ENCODE data around the gene KCTD8.

Gene KCTD8

GRCh38 chr4:44368413-44369167 lies 80.0 kb downstream of the KCTD8 start:
- Histone ChIP-seq H3K36me3 (replicated peaks; ENCODE audit: insufficient read depth, low read length) (no peaks in the 10 kb centered on the region), H3K79me2 (ENCODE audit: low read length) (no peaks in the 10 kb centered on the region), H3K4me3 (ENCODE audit: low read length) (no peak overlapping the region), H3K9ac (ENCODE audit: low read length) (no peak overlapping the region), H3K4me1 (ENCODE audit: low read length) (no peaks in the 10 kb centered on the region), H3F3A (ENCODE audit: insufficient read depth, low read length) (no peaks in the 10 kb centered on the region), H3K9me3 (replicated peaks; ENCODE audit: insufficient read depth, low read length) (no peaks in the 10 kb centered on the region), H3K9me2 (replicated peaks; ENCODE audit: insufficient read depth, low read length) (no peaks in the 10 kb centered on the region), H3K4me2 (ENCODE audit: low read depth, low read length) (no peak overlapping the region), H3K27ac (ENCODE audit: low read length) (no peak overlapping the region), H3K27me3 (replicated peaks; ENCODE audit: insufficient read depth, low read length) (no peaks in the 10 kb centered on the region), H2AFZ (ENCODE audit: low read length) (no peak overlapping the region), H4K20me1 (ENCODE audit: insufficient read depth, low read length) (no peaks in the 10 kb centered on the region; the same call in 1 of the 2 replicates)
- no peak for DNase-seq
- no peak for TF ChIP-seq EZH2phosphoT487 (IDR thresholded peaks at IDR 0.05; ENCODE audit: low read length)
- TF ChIP-seq, protein P1, sequence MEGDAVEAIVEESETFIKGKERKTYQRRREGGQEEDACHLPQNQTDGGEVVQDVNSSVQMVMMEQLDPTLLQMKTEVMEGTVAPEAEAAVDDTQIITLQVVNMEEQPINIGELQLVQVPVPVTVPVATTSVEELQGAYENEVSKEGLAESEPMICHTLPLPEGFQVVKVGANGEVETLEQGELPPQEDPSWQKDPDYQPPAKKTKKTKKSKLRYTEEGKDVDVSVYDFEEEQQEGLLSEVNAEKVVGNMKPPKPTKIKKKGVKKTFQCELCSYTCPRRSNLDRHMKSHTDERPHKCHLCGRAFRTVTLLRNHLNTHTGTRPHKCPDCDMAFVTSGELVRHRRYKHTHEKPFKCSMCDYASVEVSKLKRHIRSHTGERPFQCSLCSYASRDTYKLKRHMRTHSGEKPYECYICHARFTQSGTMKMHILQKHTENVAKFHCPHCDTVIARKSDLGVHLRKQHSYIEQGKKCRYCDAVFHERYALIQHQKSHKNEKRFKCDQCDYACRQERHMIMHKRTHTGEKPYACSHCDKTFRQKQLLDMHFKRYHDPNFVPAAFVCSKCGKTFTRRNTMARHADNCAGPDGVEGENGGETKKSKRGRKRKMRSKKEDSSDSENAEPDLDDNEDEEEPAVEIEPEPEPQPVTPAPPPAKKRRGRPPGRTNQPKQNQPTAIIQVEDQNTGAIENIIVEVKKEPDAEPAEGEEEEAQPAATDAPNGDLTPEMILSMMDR (IDR thresholded peaks at IDR 0.05; ENCODE audit: low read length): no peak
- TF ChIP-seq EZH2 (optimal IDR thresholded peaks at IDR 0.05; ENCODE audit: low read depth, low read length): no peak

- H2AFZ ChIP-seq (ENCODE audit: low read length): no peak overlapping the region
- TF ChIP-seq, protein P1 (IDR thresholded peaks at IDR 0.05; ENCODE audit: low read length): no peak
- TF ChIP-seq EZH2 (optimal IDR thresholded peaks at IDR 0.05; ENCODE audit: low read depth, low read length): no peak
- TF ChIP-seq EZH2phosphoT487 (IDR thresholded peaks at IDR 0.05; ENCODE audit: low read length): no peak
Observed at GRCh38 chr4:44354172-44354571, 94.4 kb downstream of the KCTD8 start.

GRCh38 chr4:44351069-44351468 lies 97.5 kb downstream of the KCTD8 start:
- Histone ChIP-seq H3K27ac (ENCODE audit: low read length) (no peak overlapping the region), H2AFZ (ENCODE audit: low read length) (no peak overlapping the region), H3K4me3 (ENCODE audit: low read length) (no peak overlapping the region), H4K20me1 (ENCODE audit: insufficient read depth, low read length) (no peaks in the 10 kb centered on the region), H3F3A (ENCODE audit: insufficient read depth, low read length) (no peaks in the 10 kb centered on the region), H3K9me3 (replicated peaks; ENCODE audit: insufficient read depth, low read length) (no peaks in the 10 kb centered on the region), H3K79me2 (ENCODE audit: low read length) (no peaks in the 10 kb centered on the region), H3K4me1 (ENCODE audit: low read length) (no peaks in the 10 kb centered on the region), H3K27me3 (replicated peaks; ENCODE audit: insufficient read depth, low read length) (no peaks in the 10 kb centered on the region), H3K9ac (ENCODE audit: low read length) (no peak overlapping the region), H3K4me2 (ENCODE audit: low read depth, low read length) (no peak overlapping the region), H3K36me3 (replicated peaks; ENCODE audit: insufficient read depth, low read length) (no peaks in the 10 kb centered on the region), H3K9me2 (replicated peaks; ENCODE audit: insufficient read depth, low read length) (no peaks in the 10 kb centered on the region)
- TF ChIP-seq, protein P1 (IDR thresholded peaks at IDR 0.05; ENCODE audit: low read length): no peak
- TF ChIP-seq EZH2phosphoT487 (IDR thresholded peaks at IDR 0.05; ENCODE audit: low read length) (no peak), EZH2 (optimal IDR thresholded peaks at IDR 0.05; ENCODE audit: low read depth, low read length) (no peak)
- no peak for DNase-seq

More at GRCh38 chr4:44354172-44354571, 94.4 kb downstream of the KCTD8 start:
- Histone ChIP-seq H3K27ac (ENCODE audit: low read length) (no peak overlapping the region), H3K27me3 (replicated peaks; ENCODE audit: insufficient read depth, low read length) (no peaks in the 10 kb centered on the region), H3K36me3 (replicated peaks; ENCODE audit: insufficient read depth, low read length) (no peaks in the 10 kb centered on the region), H3K4me1 (ENCODE audit: low read length) (no peaks in the 10 kb centered on the region), H3K9me2 (replicated peaks; ENCODE audit: insufficient read depth, low read length) (no peaks in the 10 kb centered on the region), H3K4me3 (ENCODE audit: low read length) (no peak overlapping the region), H3F3A (ENCODE audit: insufficient read depth, low read length) (no peaks in the 10 kb centered on the region), H4K20me1 (ENCODE audit: insufficient read depth, low read length) (no peaks in the 10 kb centered on the region), H3K4me2 (ENCODE audit: low read depth, low read length) (no peak overlapping the region), H3K79me2 (ENCODE audit: low read length) (no peaks in the 10 kb centered on the region), H3K9me3 (replicated peaks; ENCODE audit: insufficient read depth, low read length) (no peaks in the 10 kb centered on the region), H3K9ac (ENCODE audit: low read length) (no peak overlapping the region)
- DNase-seq: no peak

All from MM.1S (cell line).